Transverse colon (tissue), 4 donors: ENCODE measurements around the gene GP1BA.

Experiments used
- POLR2AphosphoS5 ChIP-seq, 3 donors: sonication (generic); formaldehyde crosslinking; IDR thresholded peaks; one replicate each; pipeline ENCODE4 v1.6.1; 2016; ENCODE audit warnings: antibody characterized with exemption in 3 of 3
- TF ChIP-seq, protein P1 (sequence below), 5 experiments: fragments of 200-600 bp in 3 of 5; fragments of 450-650 bp in 2 of 5; sonication (generic) in 3 of 5; IDR thresholded peaks; 1 replicate in 2 of 5; 2 replicates in 3 of 5; pipeline ENCODE4 v1.5.1; 2016 to 2017; ENCODE audit warnings: antibody characterized with exemption in 5 of 5, inconsistent platforms in 3 of 5, mild to moderate bottlenecking in 2 of 5, moderate library complexity in 1 of 5

DNA sequence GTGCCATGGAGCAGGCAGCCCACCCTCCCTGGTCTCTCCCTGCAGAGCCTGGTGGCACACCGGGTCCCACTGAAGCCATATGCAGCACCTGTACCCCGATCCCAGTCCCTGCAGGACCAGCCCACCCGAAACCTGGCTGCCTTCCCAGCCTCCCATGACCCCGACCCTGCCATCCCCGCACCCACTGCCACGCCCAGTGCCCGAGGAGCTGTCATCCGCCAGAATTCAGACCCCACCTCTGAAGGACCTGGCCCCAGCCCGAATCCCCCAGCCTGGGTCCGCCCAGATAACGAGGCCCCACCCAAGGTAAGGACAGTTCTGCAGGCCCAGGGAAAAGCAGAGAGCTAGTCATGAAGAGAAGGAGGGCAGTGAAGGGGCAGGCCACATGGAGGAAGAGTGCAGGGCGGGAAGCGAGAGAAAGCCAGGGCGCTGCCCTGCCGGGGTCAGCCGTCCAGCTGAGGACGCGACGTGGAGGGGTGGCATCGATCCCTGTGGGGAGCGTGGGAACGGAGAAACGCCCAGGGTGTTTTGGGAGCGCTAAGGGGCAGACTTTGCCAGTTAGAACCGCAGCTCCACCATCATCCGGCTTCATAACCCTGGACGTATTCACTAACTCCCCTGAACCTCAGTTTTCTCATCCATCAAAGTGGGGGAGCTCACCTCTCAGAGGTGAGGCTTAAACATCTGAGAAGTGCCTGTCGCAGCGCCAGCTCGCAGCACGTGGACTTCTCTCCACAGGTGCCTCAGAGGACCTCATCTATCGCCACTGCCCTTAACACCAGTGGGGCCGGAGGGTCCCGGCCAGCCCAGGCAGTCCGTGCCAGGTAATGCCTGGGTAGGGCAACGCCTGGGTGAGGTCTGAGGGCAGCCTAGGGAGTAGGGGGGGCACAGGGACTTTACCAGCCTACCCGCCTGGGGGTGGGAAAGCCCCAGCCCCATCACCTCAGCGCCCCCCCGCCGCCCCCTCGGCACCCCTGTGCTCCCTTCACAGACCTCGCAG lies 40.4 kb upstream of the GP1BA start:
- TF ChIP-seq, protein P1, sequence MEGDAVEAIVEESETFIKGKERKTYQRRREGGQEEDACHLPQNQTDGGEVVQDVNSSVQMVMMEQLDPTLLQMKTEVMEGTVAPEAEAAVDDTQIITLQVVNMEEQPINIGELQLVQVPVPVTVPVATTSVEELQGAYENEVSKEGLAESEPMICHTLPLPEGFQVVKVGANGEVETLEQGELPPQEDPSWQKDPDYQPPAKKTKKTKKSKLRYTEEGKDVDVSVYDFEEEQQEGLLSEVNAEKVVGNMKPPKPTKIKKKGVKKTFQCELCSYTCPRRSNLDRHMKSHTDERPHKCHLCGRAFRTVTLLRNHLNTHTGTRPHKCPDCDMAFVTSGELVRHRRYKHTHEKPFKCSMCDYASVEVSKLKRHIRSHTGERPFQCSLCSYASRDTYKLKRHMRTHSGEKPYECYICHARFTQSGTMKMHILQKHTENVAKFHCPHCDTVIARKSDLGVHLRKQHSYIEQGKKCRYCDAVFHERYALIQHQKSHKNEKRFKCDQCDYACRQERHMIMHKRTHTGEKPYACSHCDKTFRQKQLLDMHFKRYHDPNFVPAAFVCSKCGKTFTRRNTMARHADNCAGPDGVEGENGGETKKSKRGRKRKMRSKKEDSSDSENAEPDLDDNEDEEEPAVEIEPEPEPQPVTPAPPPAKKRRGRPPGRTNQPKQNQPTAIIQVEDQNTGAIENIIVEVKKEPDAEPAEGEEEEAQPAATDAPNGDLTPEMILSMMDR (IDR thresholded peaks at IDR 0.05): no peak
- TF ChIP-seq POLR2AphosphoS5 (IDR thresholded peaks at IDR 0.05): no peak
